GM12875 (cell line): Measurements from ENCODE around the gene MOV10L1.

Source experiments
- H3K4me3 ChIP-seq: one replicate; pipeline ENCODE4 v1.5.1; 2011; ENCODE audit warnings: low read depth, low read length, control low read depth
- TF ChIP-seq, protein P1 (sequence below): IDR thresholded peaks from 2 replicates; pipeline ENCODE4 v1.5.1; 2011; ENCODE audit warnings: low read depth, mild to moderate bottlenecking, control low read depth, inconsistent platforms, low read length, moderate library complexity, borderline replicate concordance; ENCODE audit not compliant: insufficient read depth

Gene MOV10L1

DNA sequence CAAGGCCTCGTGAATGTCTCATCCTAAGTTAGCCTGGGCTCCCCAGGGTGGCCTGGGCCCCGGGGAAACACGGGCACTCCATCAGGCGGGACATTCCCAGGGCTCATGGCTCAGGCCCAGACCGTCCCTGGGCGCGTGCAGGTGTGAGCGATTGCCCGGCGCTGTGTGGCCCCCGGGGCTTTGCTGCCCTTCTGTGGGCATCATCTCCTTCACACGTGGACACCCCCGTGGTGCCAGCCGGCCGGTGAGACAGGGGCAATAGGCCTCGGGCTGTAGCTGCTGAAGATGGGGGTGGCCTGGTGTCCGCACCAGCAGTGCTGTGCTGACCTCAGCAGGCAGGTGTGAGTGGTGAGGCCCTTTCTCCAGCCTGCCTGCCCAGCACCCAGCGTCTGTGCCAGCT lies 106.5 kb downstream of the MOV10L1 start:
- TF ChIP-seq, protein P1, sequence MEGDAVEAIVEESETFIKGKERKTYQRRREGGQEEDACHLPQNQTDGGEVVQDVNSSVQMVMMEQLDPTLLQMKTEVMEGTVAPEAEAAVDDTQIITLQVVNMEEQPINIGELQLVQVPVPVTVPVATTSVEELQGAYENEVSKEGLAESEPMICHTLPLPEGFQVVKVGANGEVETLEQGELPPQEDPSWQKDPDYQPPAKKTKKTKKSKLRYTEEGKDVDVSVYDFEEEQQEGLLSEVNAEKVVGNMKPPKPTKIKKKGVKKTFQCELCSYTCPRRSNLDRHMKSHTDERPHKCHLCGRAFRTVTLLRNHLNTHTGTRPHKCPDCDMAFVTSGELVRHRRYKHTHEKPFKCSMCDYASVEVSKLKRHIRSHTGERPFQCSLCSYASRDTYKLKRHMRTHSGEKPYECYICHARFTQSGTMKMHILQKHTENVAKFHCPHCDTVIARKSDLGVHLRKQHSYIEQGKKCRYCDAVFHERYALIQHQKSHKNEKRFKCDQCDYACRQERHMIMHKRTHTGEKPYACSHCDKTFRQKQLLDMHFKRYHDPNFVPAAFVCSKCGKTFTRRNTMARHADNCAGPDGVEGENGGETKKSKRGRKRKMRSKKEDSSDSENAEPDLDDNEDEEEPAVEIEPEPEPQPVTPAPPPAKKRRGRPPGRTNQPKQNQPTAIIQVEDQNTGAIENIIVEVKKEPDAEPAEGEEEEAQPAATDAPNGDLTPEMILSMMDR = no peak
- no peak overlapping the region for H3K4me3 ChIP-seq

DNA sequence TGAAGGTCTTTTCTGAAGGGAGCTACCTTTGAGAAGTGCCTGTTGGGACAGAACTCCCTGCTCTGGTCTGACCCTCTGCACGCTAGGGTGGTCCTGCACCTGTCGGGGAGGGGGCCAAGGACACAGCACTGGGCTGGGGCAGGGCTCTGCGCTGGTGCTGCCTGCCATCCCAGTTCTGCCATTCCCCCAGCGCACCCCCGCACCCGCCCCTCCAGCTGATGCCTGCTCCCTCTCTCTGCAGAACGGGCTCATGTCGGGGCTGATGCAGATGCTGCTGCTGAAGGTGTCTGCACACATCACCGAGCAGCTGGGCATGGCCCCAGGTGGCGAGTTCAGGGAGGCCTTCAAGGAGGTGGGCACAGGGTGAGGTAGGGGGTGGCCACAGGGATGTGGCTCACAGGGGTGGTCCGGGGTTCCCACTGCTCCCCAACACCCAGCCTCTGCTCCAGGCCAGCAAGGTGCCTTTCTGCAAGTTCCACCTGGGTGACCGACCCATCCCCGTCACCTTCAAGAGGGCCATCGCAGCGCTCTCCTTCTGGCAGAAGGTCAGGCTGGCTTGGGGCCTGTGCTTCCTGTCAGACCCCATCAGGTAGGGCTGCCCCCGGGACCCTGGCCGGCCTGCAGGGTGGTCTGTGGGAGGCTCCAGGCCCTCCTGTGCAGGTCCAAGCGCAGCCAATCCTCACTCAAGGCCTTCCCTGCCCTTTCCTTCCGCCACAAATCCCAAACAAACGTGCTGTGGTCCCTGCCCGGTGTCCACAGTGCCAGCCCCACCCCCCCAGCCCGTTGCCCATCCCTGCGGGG lies 107.4 kb downstream of the MOV10L1 start:
- TF ChIP-seq, protein P1 = no peak
- no peak overlapping the region for H3K4me3 ChIP-seq

DNA sequence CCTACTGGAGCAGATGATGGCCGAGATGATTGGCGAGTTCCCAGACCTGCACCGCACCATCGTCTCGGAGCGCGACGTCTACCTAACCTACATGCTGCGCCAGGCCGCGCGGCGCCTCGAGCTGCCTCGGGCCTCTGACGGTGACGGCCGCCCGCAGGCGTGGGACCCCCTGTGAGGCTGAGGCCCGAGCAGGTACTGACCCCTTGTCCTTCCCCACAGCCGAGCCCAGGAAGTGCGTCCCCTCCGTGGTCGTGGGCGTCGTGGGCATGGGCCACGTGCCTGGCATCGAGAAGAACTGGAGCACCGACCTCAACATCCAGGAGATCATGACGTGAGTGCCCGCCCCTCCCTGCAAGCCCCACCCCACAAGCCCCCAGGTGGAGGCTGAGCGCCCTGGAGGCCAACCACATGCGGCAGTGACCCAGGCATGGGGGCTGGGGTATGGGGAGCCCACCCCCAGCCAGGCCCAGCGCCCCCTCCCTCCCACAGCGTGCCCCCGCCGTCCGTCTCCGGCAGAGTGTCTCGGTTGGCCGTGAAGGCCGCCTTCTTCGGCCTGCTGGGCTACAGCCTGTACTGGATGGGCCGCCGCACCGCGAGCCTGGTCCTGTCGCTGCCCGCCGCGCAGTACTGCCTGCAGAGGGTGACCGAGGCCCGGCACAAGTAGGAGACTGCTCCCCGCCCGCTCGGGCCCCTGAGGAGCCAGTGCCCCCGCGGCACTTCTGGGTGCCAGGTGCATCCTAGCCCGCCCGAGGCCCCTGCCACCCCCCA lies 108.2 kb downstream of the MOV10L1 start:
- no peak overlapping the region for H3K4me3 ChIP-seq
- TF ChIP-seq, protein P1 = no peak

DNA sequence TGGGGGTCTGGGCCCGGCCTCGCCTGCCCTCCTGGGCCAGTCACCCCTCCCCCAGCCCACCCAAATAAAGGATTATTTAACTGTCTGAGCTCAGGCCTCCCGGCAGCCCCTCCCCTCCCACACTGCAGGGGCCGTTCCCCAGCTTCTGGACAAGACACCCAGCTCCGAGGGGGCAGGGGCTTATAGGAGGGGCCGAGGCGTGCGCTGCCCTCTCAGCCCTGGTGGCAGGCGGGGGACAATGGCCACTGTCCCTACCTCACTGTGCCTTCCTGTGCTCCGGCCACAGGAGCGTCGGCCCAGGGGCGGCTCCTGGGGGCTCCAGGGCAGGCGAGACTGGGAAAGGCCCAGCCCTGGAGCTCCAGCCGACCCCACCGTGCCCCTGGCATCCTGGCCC lies 108.8 kb downstream of the MOV10L1 start:
- TF ChIP-seq, protein P1 = no peak

DNA sequence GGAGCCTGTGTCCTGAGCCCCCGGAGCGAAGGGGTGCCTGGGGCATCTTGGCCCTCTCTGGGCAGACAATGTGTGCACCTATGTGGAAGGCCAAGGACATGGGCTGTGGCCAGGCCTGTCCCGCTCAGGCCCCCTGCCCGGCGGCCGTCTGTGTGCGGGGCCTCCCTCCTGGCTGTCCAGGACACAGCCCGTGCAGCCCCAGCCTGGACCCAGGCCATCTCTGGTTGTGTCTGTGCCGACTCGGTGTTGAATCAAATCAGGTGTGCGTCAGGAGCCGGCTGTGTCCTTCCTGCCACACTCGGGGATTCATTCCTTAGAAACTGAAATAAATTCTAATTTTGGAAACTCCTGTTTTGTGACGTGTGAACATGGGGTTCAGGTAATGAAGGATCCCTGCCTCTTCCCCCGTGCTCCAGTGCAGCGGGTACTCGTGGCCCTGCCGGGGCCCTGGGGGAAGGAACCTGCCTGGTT lies 109.5 kb downstream of the MOV10L1 start:
- TF ChIP-seq, protein P1 = no peak

More for the DNA sequence above, 108.8 kb downstream of the MOV10L1 start:
- no peak overlapping the region for H3K4me3 ChIP-seq

DNA sequence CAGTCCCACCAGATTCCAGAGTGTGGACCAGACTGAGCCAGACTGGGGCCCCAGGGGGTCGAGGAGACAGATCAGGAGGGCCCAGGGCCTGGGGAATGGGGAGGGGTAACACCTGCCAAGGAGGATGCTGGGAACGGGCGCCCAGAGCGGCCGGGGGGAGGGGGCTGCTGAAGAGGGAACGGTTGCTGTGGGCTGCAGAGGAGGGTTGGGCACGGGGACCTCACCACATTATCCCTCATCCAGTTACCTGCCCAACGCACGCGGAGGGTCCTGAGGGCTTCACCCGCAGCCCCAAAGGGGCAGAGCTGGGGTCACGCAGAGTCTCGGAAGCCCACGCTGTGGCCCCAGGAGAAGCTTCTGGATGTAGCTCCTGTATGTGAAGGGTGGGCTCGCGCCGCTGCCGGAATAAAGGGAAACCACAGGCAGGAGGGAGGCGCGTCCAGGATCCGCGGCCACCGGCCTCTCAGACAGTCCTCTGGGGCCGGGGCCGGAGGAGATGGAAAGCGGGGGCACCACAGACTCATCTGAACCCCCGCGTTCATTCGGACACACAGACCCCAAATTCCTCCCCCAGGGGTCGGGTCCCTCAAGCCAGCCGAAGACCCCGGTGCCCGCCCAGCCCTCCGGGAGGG lies 110.1 kb downstream of the MOV10L1 start:
- TF ChIP-seq, protein P1 = no peak
- peak overlapping the region; percentile 72 for H3K4me3 ChIP-seq

More for the DNA sequence above, 109.5 kb downstream of the MOV10L1 start:
- no peak overlapping the region for H3K4me3 ChIP-seq
